IPS-18a (cell line): ENCODE data around the gene FRG1.
"Not testable (repeated sequence)": the region's sequence is repeated elsewhere in the genome, so short reads cannot be mapped to it uniquely, and the experiment has no call there.

Experiments
- H3K27ac ChIP-seq: one replicate; pipeline ENCODE4 v1.5.1; 2013; ENCODE audit warnings: low read length
- H3K27me3 ChIP-seq: one replicate; pipeline ENCODE4 v1.6.1; 2013; ENCODE audit warnings: mild to moderate bottlenecking, low read length; ENCODE audit not compliant: control insufficient read depth, insufficient read depth
- H3K36me3 ChIP-seq: one replicate; pipeline ENCODE4 v1.6.1; 2013; ENCODE audit warnings: low read depth, low read length; ENCODE audit not compliant: control insufficient read depth
- H3K4me1 ChIP-seq: one replicate; pipeline ENCODE4 v1.6.1; 2013; ENCODE audit warnings: low read depth, low read length; ENCODE audit not compliant: control insufficient read depth
- H3K4me3 ChIP-seq: one replicate; pipeline ENCODE4 v1.5.1; 2013; ENCODE audit warnings: low read length
- H3K9ac ChIP-seq: one replicate; pipeline ENCODE4 v1.6.1; 2013; ENCODE audit warnings: mild to moderate bottlenecking, low read length, moderate library complexity
- H3K9me3 ChIP-seq: one replicate; pipeline ENCODE4 v1.6.1; 2013; ENCODE audit warnings: low read depth, low read length; ENCODE audit not compliant: control insufficient read depth

The FRG1 gene

GRCh38 chr4:189988877-189989431 lies 48.3 kb downstream of the FRG1 start:
- no peaks in the 10 kb centered on the region for H3K27me3 ChIP-seq
- H3K36me3 ChIP-seq, result no peaks in the 10 kb centered on the region
- H3K9me3 ChIP-seq, result no peaks in the 10 kb centered on the region
- H3K27ac ChIP-seq, result no peak overlapping the region
- H3K9ac ChIP-seq, result no peak overlapping the region
- H3K4me3 ChIP-seq, result no peak overlapping the region
- H3K4me1 ChIP-seq, result no peaks in the 10 kb centered on the region

GRCh38 chr4:189989941-189990340 lies 49.3 kb downstream of the FRG1 start:
- H3K4me3 ChIP-seq, H3K9me3 ChIP-seq, H3K9ac ChIP-seq, H3K27me3 ChIP-seq, H3K27ac ChIP-seq, H3K36me3 ChIP-seq, H3K4me1 ChIP-seq: not testable (repeated sequence)
